Measurements from ENCODE around the gene ATRN. TPM values are rescaled to one million over a fixed set of nuclear protein-coding genes. Genes with fewer than 3 reads are reported as not detected.

ATRN gene
- total RNA-seq, 1 experiment from 2014 or later = 28.3 TPM

DNA sequence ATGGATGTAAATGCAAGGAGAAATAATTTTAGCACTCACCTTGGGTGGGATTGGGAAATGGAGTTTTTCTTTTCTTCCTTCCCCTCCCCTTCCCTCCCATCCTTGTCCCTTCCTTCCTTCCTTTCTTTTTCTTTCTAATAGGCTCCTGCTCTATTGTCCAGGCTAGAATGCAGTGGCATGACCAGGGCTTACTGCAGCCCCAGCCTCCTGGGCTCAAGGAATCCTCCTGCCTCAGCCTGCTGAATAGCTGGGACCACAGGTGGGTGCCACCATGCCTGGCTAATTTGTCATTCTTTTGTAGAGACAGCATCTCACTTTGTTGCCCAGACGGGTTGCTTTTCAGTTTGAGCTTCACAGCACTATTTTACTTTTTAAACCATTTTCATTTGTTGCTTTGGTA lies 21.5 kb upstream of the ATRN start:
- Mint-ChIP-seq H3K4me1 (ENCODE audit: low read depth, unreplicated experiment) (peaks cover 19% of the 10 kb centered on the region), H3K4me3 (ENCODE audit: low read depth, unreplicated experiment) (no peak overlapping the region), H3K27me3 (ENCODE audit: unreplicated experiment) (no peaks in the 10 kb centered on the region), H3K27ac (ENCODE audit: unreplicated experiment) (no peak overlapping the region), H3K9me3 (ENCODE audit: low read depth, unreplicated experiment) (no peaks in the 10 kb centered on the region), H3K36me3 (ENCODE audit: insufficient read depth, unreplicated experiment) (no peaks in the 10 kb centered on the region)
- CTCF ChIA-PET = interaction anchor here (0.6 kb wide), 1 partner anchor 36 kb away, joined by 3 read pairs; no protein-coding TSS in a partner anchor
- no TSS peak for BruUV-seq (replicated peaks)
- DNase-seq = no peak
- intact Hi-C loops (cut with micrococcal nuclease; ENCODE audit: unreplicated experiment) = no loop called here
- TF ChIP-seq, protein P1, sequence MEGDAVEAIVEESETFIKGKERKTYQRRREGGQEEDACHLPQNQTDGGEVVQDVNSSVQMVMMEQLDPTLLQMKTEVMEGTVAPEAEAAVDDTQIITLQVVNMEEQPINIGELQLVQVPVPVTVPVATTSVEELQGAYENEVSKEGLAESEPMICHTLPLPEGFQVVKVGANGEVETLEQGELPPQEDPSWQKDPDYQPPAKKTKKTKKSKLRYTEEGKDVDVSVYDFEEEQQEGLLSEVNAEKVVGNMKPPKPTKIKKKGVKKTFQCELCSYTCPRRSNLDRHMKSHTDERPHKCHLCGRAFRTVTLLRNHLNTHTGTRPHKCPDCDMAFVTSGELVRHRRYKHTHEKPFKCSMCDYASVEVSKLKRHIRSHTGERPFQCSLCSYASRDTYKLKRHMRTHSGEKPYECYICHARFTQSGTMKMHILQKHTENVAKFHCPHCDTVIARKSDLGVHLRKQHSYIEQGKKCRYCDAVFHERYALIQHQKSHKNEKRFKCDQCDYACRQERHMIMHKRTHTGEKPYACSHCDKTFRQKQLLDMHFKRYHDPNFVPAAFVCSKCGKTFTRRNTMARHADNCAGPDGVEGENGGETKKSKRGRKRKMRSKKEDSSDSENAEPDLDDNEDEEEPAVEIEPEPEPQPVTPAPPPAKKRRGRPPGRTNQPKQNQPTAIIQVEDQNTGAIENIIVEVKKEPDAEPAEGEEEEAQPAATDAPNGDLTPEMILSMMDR (IDR thresholded peaks at IDR 0.05; ENCODE audit: unreplicated experiment) = no peak

DNA sequence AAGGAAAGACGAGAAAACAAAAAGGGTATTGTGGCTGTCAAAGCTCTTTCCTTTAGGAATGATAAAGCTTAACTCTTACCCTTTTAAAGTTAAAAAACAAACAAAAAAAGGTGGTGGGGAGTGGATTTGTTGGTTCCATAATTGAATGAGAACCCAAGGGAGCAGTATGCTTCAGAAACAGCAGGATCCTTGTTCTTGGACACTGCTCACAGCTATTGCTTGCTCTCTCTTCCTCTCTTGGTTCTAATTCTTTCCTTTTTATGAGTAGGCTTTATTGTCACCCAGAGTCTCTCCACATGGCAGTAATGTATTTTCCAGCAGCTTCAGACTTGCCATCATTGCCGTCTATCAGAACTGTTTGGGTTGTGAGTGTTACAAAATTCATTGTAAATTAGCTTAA lies 18.7 kb upstream of the ATRN start:
- Mint-ChIP-seq H3K36me3 (ENCODE audit: insufficient read depth, unreplicated experiment) (no peaks in the 10 kb centered on the region), H3K4me3 (ENCODE audit: low read depth, unreplicated experiment) (no peak overlapping the region), H3K27ac (ENCODE audit: unreplicated experiment) (no peak overlapping the region), H3K4me1 (ENCODE audit: low read depth, unreplicated experiment) (peaks cover 15% of the 10 kb centered on the region), H3K9me3 (ENCODE audit: low read depth, unreplicated experiment) (no peaks in the 10 kb centered on the region), H3K27me3 (ENCODE audit: unreplicated experiment) (no peaks in the 10 kb centered on the region)
- TF ChIP-seq, protein P1 (IDR thresholded peaks at IDR 0.05; ENCODE audit: unreplicated experiment) = no peak
- intact Hi-C loops (cut with micrococcal nuclease; ENCODE audit: unreplicated experiment) = no loop called here
- CTCF ChIA-PET = interaction anchor here (0.6 kb wide), 1 partner anchor 120 kb away, joined by 3 read pairs; no protein-coding TSS in a partner anchor
- no TSS peak for BruUV-seq (replicated peaks)
- no peak for DNase-seq

DNA sequence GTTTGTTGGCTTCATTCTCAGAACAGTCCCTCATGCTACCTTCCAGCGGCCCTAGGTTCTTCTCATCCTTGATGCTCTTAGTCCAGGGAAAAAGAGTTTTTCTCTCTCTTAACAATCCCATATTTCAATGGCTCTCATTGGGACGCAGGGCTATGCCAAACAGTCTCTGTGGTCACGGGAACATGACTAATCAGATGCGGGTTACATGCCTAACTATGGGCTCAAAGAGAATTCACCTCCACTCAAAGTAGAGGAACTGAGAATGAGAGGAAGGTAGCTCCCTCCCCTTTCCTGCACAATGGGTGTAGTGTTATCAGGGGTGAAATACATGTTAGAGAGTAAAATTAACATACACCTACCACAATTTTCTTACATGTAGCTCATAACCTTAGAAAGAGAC lies 18.1 kb upstream of the ATRN start:
- Mint-ChIP-seq H3K27ac (ENCODE audit: unreplicated experiment) (no peak overlapping the region), H3K27me3 (ENCODE audit: unreplicated experiment) (no peaks in the 10 kb centered on the region), H3K4me3 (ENCODE audit: low read depth, unreplicated experiment) (no peak overlapping the region), H3K9me3 (ENCODE audit: low read depth, unreplicated experiment) (no peaks in the 10 kb centered on the region), H3K36me3 (ENCODE audit: insufficient read depth, unreplicated experiment) (no peaks in the 10 kb centered on the region), H3K4me1 (ENCODE audit: low read depth, unreplicated experiment) (peaks cover 9% of the 10 kb centered on the region)
- TF ChIP-seq, protein P1 (IDR thresholded peaks at IDR 0.05; ENCODE audit: unreplicated experiment) = no peak
- BruUV-seq (replicated peaks) = no TSS peak
- CTCF ChIA-PET = no interaction called here
- no peak for DNase-seq
- intact Hi-C loops (cut with micrococcal nuclease; ENCODE audit: unreplicated experiment) = no loop called here

DNA sequence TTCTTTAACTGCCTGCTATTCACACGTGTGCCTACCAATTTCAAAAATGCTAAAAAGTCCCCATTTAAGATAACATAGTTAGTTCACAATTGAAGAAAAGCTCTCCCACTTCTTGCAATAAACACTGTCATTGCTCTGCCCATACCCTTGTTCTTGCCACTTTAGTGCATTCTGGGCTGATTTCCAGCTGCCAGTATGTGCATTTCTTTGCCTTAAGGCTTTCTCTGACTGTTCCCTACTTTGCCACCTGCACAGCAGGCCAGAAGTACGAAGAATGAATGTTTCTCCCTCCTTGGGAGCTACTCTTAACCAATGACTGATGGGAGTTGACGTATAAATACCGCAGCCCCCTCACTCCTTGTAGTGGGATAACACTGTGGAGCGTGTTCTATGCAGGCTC lies 16.0 kb upstream of the ATRN start:
- peaks cover 8% of the 10 kb centered on the region for H3K4me1 Mint-ChIP-seq (ENCODE audit: low read depth, unreplicated experiment)
- no peaks in the 10 kb centered on the region for H3K27me3 Mint-ChIP-seq (ENCODE audit: unreplicated experiment)
- no peak overlapping the region for H3K27ac Mint-ChIP-seq (ENCODE audit: unreplicated experiment)
- no peak for DNase-seq
- H3K36me3 Mint-ChIP-seq (ENCODE audit: insufficient read depth, unreplicated experiment) = no peaks in the 10 kb centered on the region
- no peak overlapping the region for H3K4me3 Mint-ChIP-seq (ENCODE audit: low read depth, unreplicated experiment)
- TF ChIP-seq, protein P1 (IDR thresholded peaks at IDR 0.05; ENCODE audit: unreplicated experiment) = no peak
- CTCF ChIA-PET = no interaction called here
- intact Hi-C loops (cut with micrococcal nuclease; ENCODE audit: unreplicated experiment) = no loop called here
- H3K9me3 Mint-ChIP-seq (ENCODE audit: low read depth, unreplicated experiment) = no peaks in the 10 kb centered on the region
- no TSS peak for BruUV-seq (replicated peaks)

Measured in Calu3 (cell line).